ENCODE results near the gene NUDT3. TPM values are rescaled to one million over a fixed set of nuclear protein-coding genes. Genes with fewer than 3 reads are reported as not detected.

The NUDT3 gene
- polyA plus RNA-seq, 3 donors, result 9.3 to 33.3 (median 10.9) TPM

GRCh38 chr6:34238585-34239499 is 153.6 kb downstream of the NUDT3 start:
- H3K4me2 ChIP-seq (replicated peaks; ENCODE audit: extremely low read depth, low read length, poor library complexity, severe bottlenecking), result peak overlapping the region; percentile 77
- peaks cover 40% of the 10 kb centered on the region for H3K4me1 Mint-ChIP-seq
- no peak for DNase-seq
- H3K79me2 ChIP-seq (ENCODE audit: insufficient read depth, low read length), result peaks cover 30% of the 10 kb centered on the region
- H3K27me3 Mint-ChIP-seq (ENCODE audit: low read depth in 3 of 3), result peaks cover 0 to 1% (median 0%) of the 10 kb centered on the region in 3 donors
- no peak overlapping the region for H3K27ac ChIP-seq (ENCODE audit: low read depth in 1 of 2, low read length in 2 of 2)
- WGBS (ENCODE audit: insufficient coverage), result 77% methylated on average over 12 of the region's 14 CpGs
- H3K4me1 ChIP-seq (ENCODE audit: control insufficient read depth in 1 of 2, insufficient read depth in 2 of 2, low read length in 2 of 2), result peaks cover 21 to 39% of the 10 kb centered on the region in 2 donors
- H3K36me3 Mint-ChIP-seq, result peaks cover 39 to 51% of the 10 kb centered on the region in 2 donors
- peak overlapping the region; percentile 86 for H3K9ac ChIP-seq (ENCODE audit: insufficient read depth, low read length, poor library complexity, severe bottlenecking)
- peak overlapping the region; percentile 75 to 87 for H3K4me3 Mint-ChIP-seq
- H2AFZ ChIP-seq (ENCODE audit: insufficient read depth, low read depth, low read length, poor library complexity, severe bottlenecking), result no peak overlapping the region
- intact Hi-C loops (cut with micrococcal nuclease), result no loop called here
- no peaks in the 10 kb centered on the region for H3K9me3 ChIP-seq (replicated peaks in 1 of 2; ENCODE audit: control insufficient read depth in 1 of 2, insufficient read depth in 1 of 2, low read length in 2 of 2)
- peaks cover 52% of the 10 kb centered on the region for H4K20me1 ChIP-seq (ENCODE audit: insufficient read depth, low read length)
- H3K27me3 ChIP-seq (ENCODE audit: control insufficient read depth in 2 of 2, insufficient read depth in 2 of 2, low read length in 2 of 2), result no peaks in the 10 kb centered on the region
- H3K4me3 ChIP-seq (replicated peaks in 1 of 3; ENCODE audit: low read depth in 2 of 3, low read length in 3 of 3), result peak overlapping the region; percentile 37 to 90 (median 79)
- TF ChIP-seq CTCF (IDR thresholded peaks at IDR 0.05), result no peak
- no peaks in the 10 kb centered on the region for H3K9me3 Mint-ChIP-seq
- H3K27ac Mint-ChIP-seq, result peak overlapping the region in 6 of 7 donors; percentile 30 to 87 (median 72)
- H3K36me3 ChIP-seq (replicated peaks in 1 of 2; ENCODE audit: control insufficient read depth in 1 of 2, insufficient read depth in 2 of 2, low read length in 2 of 2), result peaks cover 23 to 35% of the 10 kb centered on the region in 2 donors

GRCh38 chr6:34237722-34238584 is 154.5 kb downstream of the NUDT3 start:
- DNase-seq, result peak; percentile 41 to 56 (median 55)
- peaks cover 44% of the 10 kb centered on the region for H4K20me1 ChIP-seq (ENCODE audit: insufficient read depth, low read length)
- intact Hi-C loops (cut with micrococcal nuclease), result no loop called here
- peak overlapping the region; percentile 77 for H3K4me2 ChIP-seq (replicated peaks; ENCODE audit: extremely low read depth, low read length, poor library complexity, severe bottlenecking)
- peaks cover 18 to 28% of the 10 kb centered on the region in 2 donors for H3K36me3 ChIP-seq (replicated peaks in 1 of 2; ENCODE audit: control insufficient read depth in 1 of 2, insufficient read depth in 2 of 2, low read length in 2 of 2)
- Mint-ChIP-seq H3K27ac (peak overlapping the region; percentile 59 to 87 (median 81)), H3K4me3 (peak overlapping the region; percentile 84 to 87), H3K27me3 (ENCODE audit: low read depth in 3 of 3) (peaks cover 0 to 1% (median 0%) of the 10 kb centered on the region in 3 donors), H3K4me1 (peaks cover 31% of the 10 kb centered on the region), H3K9me3 (no peaks in the 10 kb centered on the region), H3K36me3 (peaks cover 30 to 43% of the 10 kb centered on the region in 2 donors)
- peak; percentile 51 for TF ChIP-seq CTCF (IDR thresholded peaks at IDR 0.05)
- H3K27me3 ChIP-seq (ENCODE audit: control insufficient read depth in 2 of 2, insufficient read depth in 2 of 2, low read length in 2 of 2), result no peaks in the 10 kb centered on the region
- peak overlapping the region; percentile 54 to 90 (median 79) for H3K4me3 ChIP-seq (replicated peaks in 1 of 3; ENCODE audit: low read depth in 2 of 3, low read length in 3 of 3)
- H3K27ac ChIP-seq (ENCODE audit: low read depth in 1 of 2, low read length in 2 of 2), result peak overlapping the region; percentile 41 to 80
- no peaks in the 10 kb centered on the region for H3K9me3 ChIP-seq (replicated peaks in 1 of 2; ENCODE audit: control insufficient read depth in 1 of 2, insufficient read depth in 1 of 2, low read length in 2 of 2)
- WGBS (ENCODE audit: insufficient coverage), result 0% methylated on average over 57 of the region's 64 CpGs
- H3K9ac ChIP-seq (ENCODE audit: insufficient read depth, low read length, poor library complexity, severe bottlenecking), result peak overlapping the region; percentile 86
- H2AFZ ChIP-seq (ENCODE audit: insufficient read depth, low read depth, low read length, poor library complexity, severe bottlenecking), result peak overlapping the region; percentile 38
- H3K4me1 ChIP-seq (ENCODE audit: control insufficient read depth in 1 of 2, insufficient read depth in 2 of 2, low read length in 2 of 2), result peaks cover 16 to 31% of the 10 kb centered on the region in 2 donors
- H3K79me2 ChIP-seq (ENCODE audit: insufficient read depth, low read length), result peaks cover 30% of the 10 kb centered on the region
